WTC11 (cell line): ENCODE measurements around the gene SORCS2. TPM values are rescaled to one million over a fixed set of nuclear protein-coding genes. Genes with fewer than 3 reads are reported as not detected.

Experiments used
- ATAC-seq: fragments of 200-7000 bp; cut with Tn5 transposase; 2 replicates; pipeline ENCODE4 v1.10.0; 2021; ENCODE audit warnings: mild to moderate bottlenecking, moderate library complexity
- CTCF ChIA-PET: fragments of 300-600 bp; sonication (Branson Sonifier 250); formaldehyde crosslinking; loops from one replicate; lab custom pipeline; 2021; ENCODE audit warnings: antibody characterized with exemption; lab: Charles Lee
- POLR2A ChIA-PET: fragments of 350-600 bp; sonication (Branson Sonifier 250); formaldehyde crosslinking; loops from one replicate; lab custom pipeline; 2021; ENCODE audit warnings: antibody characterized with exemption; lab: Charles Lee
- DNase-seq: peaks from one replicate; pipeline ENCODE4 v3.0.0; 2021; ENCODE audit warnings: low spot score
- H3K27ac Mint-ChIP-seq: 2 replicates; pipeline ENCODE4 v1.8.0; 2021; ENCODE audit warnings: mixed read lengths
- H3K27me3 Mint-ChIP-seq: 2 replicates; pipeline ENCODE4 v1.8.0; 2021; ENCODE audit warnings: low read depth, mild to moderate bottlenecking, moderate library complexity, mixed read lengths
- H3K36me3 Mint-ChIP-seq: 2 replicates; pipeline ENCODE4 v1.8.0; 2021; ENCODE audit warnings: mixed read lengths
- H3K4me1 Mint-ChIP-seq: 2 replicates; pipeline ENCODE4 v1.8.0; 2022; ENCODE audit warnings: mixed read lengths
- H3K4me3 Mint-ChIP-seq: 2 replicates; pipeline ENCODE4 v1.8.0; 2021; ENCODE audit warnings: mild to moderate bottlenecking, moderate library complexity, mixed read lengths
- H3K9me3 Mint-ChIP-seq: 2 replicates; pipeline ENCODE4 v1.8.0; 2021; ENCODE audit warnings: mixed read lengths
- ATF3 ChIP-seq: sonication (generic); formaldehyde crosslinking; conservative IDR thresholded peaks from 2 replicates; pipeline ENCODE4 v1.8.1; 2022; ENCODE audit warnings: mild to moderate bottlenecking, missing genetic modification reagents
- ELF4 ChIP-seq: sonication (generic); formaldehyde crosslinking; IDR thresholded peaks from 2 replicates; pipeline ENCODE4 v1.8.1; 2022; ENCODE audit warnings: low read depth, mild to moderate bottlenecking, moderate library complexity, missing genetic modification reagents
- GRHL2 ChIP-seq: fragments of 250-450 bp; sonication (Bioruptor Pico); IDR thresholded peaks from 2 replicates; pipeline ENCODE4 v1.8.0; 2022; ENCODE audit warnings: mild to moderate bottlenecking, moderate library complexity; ENCODE audit not compliant: insufficient replicate concordance, severe bottlenecking
- GTF2I ChIP-seq: fragments of 250-450 bp; sonication (Bioruptor Pico); conservative IDR thresholded peaks from 2 replicates; pipeline ENCODE4 v1.4.0; 2021; ENCODE audit warnings: mild to moderate bottlenecking
- IRF2 ChIP-seq: sonication (generic); formaldehyde crosslinking; IDR thresholded peaks from 2 replicates; pipeline ENCODE4 v1.8.0; 2022; ENCODE audit warnings: low read depth, missing genetic modification reagents, borderline replicate concordance
- JAZF1 ChIP-seq: fragments of 250-450 bp; sonication (Bioruptor Pico); IDR thresholded peaks from 2 replicates; pipeline ENCODE4 v1.9.0; 2021; ENCODE audit warnings: moderate library complexity, mild to moderate bottlenecking, inconsistent platforms
- JUN ChIP-seq: sonication (generic); formaldehyde crosslinking; IDR thresholded peaks from 2 replicates; pipeline ENCODE4 v1.8.0; 2023; ENCODE audit warnings: mild to moderate bottlenecking, missing genetic modification reagents
- MXD4 ChIP-seq: fragments of 250-450 bp; sonication (Bioruptor Pico); IDR thresholded peaks from 2 replicates; pipeline ENCODE4 v1.8.0; 2021; ENCODE audit warnings: mild to moderate bottlenecking, moderate library complexity, borderline replicate concordance
- OVOL2 ChIP-seq: fragments of 250-450 bp; sonication (Bioruptor Pico); IDR thresholded peaks from 2 replicates; pipeline ENCODE4 v1.9.0; 2021; ENCODE audit warnings: mild to moderate bottlenecking, borderline replicate concordance
- RORB ChIP-seq: fragments of 250-450 bp; sonication (Bioruptor Pico); IDR thresholded peaks from 2 replicates; pipeline ENCODE4 v1.9.0; 2021; ENCODE audit warnings: mild to moderate bottlenecking
- TCF7 ChIP-seq: sonication (generic); formaldehyde crosslinking; IDR thresholded peaks from 2 replicates; pipeline ENCODE4 v1.8.0; 2022; ENCODE audit warnings: mild to moderate bottlenecking, low read depth, missing genetic modification reagents, moderate library complexity
- ZMAT4 ChIP-seq: fragments of 250-450 bp; sonication (Bioruptor Pico); IDR thresholded peaks from 2 replicates; pipeline ENCODE4 v1.9.0; 2021; ENCODE audit warnings: mild to moderate bottlenecking
- ZNF219 ChIP-seq: sonication (generic); formaldehyde crosslinking; IDR thresholded peaks from 2 replicates; pipeline ENCODE4 v1.8.0; 2023; ENCODE audit warnings: missing genetic modification reagents, mild to moderate bottlenecking, borderline replicate concordance
- ZNF423 ChIP-seq: fragments of 250-450 bp; sonication (Bioruptor Pico); IDR thresholded peaks from 2 replicates; pipeline ENCODE4 v2.1.2; 2022; ENCODE audit warnings: mild to moderate bottlenecking, moderate library complexity
- total RNA-seq: library from RNA; stranded (reverse); gene quantifications from 3 replicates; pipeline ENCODE4 v1.2.3, GENCODE V29; 2021
- TF ChIP-seq, protein P1 (sequence below): fragments of 250-450 bp; sonication (Bioruptor Pico); IDR thresholded peaks from 2 replicates; pipeline ENCODE4 v1.9.0; 2021; ENCODE audit warnings: mild to moderate bottlenecking
- TF ChIP-seq, protein P2 (sequence below): fragments of 250-450 bp; sonication (Bioruptor Pico); IDR thresholded peaks from 2 replicates; pipeline ENCODE4 v1.9.0; 2021; ENCODE audit warnings: moderate library complexity, mild to moderate bottlenecking, inconsistent platforms, borderline replicate concordance
- TF ChIP-seq, protein P3 (sequence below): fragments of 250-450 bp; sonication (Bioruptor Pico); IDR thresholded peaks from 2 replicates; pipeline ENCODE4 v1.8.0; 2021; ENCODE audit warnings: mild to moderate bottlenecking

SORCS2 gene
- total RNA-seq, 1 experiment from 2014 or later, result 6.6 TPM

GRCh38 chr4:7336067-7336569 is 143.8 kb downstream of the SORCS2 start:
- CTCF ChIA-PET, result interaction anchor here (0.5 to 3.2 kb wide), 62 partner anchors 9 to 768 kb away, joined by 3 to 60 read pairs (median 5); partner anchors contain the start of gene GRPEL1
- H3K27me3 Mint-ChIP-seq, result peaks cover 2% of the 10 kb centered on the region; the same call in 1 of the 2 replicates
- peaks cover 7% of the 10 kb centered on the region for H3K36me3 Mint-ChIP-seq
- DNase-seq, result no peak
- H3K9me3 Mint-ChIP-seq, result peaks cover 14% of the 10 kb centered on the region
- H3K4me3 Mint-ChIP-seq, result no peak overlapping the region
- ATAC-seq, result peak; percentile 8; the same call in 1 of the 2 replicates
- TF ChIP-seq MXD4 (CRISPR knock-in tag), result no peak
- no peak for TF ChIP-seq ELF4
- no peak for TF ChIP-seq ATF3 (CRISPR knock-in tag)
- TF ChIP-seq ZNF219 (CRISPR knock-in tag), result no peak
- TF ChIP-seq, protein P1, sequence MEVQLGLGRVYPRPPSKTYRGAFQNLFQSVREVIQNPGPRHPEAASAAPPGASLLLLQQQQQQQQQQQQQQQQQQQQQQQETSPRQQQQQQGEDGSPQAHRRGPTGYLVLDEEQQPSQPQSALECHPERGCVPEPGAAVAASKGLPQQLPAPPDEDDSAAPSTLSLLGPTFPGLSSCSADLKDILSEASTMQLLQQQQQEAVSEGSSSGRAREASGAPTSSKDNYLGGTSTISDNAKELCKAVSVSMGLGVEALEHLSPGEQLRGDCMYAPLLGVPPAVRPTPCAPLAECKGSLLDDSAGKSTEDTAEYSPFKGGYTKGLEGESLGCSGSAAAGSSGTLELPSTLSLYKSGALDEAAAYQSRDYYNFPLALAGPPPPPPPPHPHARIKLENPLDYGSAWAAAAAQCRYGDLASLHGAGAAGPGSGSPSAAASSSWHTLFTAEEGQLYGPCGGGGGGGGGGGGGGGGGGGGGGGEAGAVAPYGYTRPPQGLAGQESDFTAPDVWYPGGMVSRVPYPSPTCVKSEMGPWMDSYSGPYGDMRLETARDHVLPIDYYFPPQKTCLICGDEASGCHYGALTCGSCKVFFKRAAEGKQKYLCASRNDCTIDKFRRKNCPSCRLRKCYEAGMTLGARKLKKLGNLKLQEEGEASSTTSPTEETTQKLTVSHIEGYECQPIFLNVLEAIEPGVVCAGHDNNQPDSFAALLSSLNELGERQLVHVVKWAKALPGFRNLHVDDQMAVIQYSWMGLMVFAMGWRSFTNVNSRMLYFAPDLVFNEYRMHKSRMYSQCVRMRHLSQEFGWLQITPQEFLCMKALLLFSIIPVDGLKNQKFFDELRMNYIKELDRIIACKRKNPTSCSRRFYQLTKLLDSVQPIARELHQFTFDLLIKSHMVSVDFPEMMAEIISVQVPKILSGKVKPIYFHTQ (CRISPR knock-in tag), result no peak
- no peak for TF ChIP-seq JUN (CRISPR knock-in tag)
- TF ChIP-seq RORB (CRISPR knock-in tag), result no peak
- no peak for TF ChIP-seq ZNF423 (CRISPR knock-in tag)
- no peak for TF ChIP-seq GRHL2 (CRISPR knock-in tag)
- TF ChIP-seq, protein P2, sequence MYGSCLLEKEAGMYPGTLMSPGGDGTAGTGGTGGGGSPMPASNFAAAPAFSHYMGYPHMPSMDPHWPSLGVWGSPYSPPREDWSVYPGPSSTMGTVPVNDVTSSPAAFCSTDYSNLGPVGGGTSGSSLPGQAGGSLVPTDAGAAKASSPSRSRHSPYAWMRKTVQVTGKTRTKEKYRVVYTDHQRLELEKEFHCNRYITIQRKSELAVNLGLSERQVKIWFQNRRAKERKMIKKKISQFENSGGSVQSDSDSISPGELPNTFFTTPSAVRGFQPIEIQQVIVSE, result no peak
- no peak for TF ChIP-seq IRF2
- no peak for TF ChIP-seq OVOL2 (CRISPR knock-in tag)
- no peak for TF ChIP-seq TCF7 (CRISPR knock-in tag)
- TF ChIP-seq, protein P3, sequence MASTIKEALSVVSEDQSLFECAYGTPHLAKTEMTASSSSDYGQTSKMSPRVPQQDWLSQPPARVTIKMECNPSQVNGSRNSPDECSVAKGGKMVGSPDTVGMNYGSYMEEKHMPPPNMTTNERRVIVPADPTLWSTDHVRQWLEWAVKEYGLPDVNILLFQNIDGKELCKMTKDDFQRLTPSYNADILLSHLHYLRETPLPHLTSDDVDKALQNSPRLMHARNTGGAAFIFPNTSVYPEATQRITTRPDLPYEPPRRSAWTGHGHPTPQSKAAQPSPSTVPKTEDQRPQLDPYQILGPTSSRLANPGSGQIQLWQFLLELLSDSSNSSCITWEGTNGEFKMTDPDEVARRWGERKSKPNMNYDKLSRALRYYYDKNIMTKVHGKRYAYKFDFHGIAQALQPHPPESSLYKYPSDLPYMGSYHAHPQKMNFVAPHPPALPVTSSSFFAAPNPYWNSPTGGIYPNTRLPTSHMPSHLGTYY (CRISPR knock-in tag), result no peak
- TF ChIP-seq ZMAT4, result no peak
- TF ChIP-seq GTF2I (CRISPR knock-in tag), result no peak
- TF ChIP-seq, all 79 proteins: peak for 0
- peaks cover 12% of the 10 kb centered on the region for H3K4me1 Mint-ChIP-seq
- H3K27ac Mint-ChIP-seq, result no peak overlapping the region
- POLR2A ChIA-PET, result no interaction called here

GRCh38 chr4:7336732-7337131 is 144.4 kb downstream of the SORCS2 start:
- Mint-ChIP-seq H3K27me3 (peaks cover 2% of the 10 kb centered on the region; the same call in 1 of the 2 replicates), H3K4me3 (no peak overlapping the region), H3K27ac (no peak overlapping the region), H3K36me3 (peaks cover 7% of the 10 kb centered on the region), H3K4me1 (peaks cover 12% of the 10 kb centered on the region), H3K9me3 (peaks cover 20% of the 10 kb centered on the region)
- no peak for DNase-seq
- TF ChIP-seq JAZF1 (CRISPR knock-in tag) (no peak), ZMAT4 (no peak)
- ChIA-PET POLR2A (no interaction called here), CTCF (interaction anchor here (1.1 to 3.2 kb wide), 10 partner anchors 9 to 147 kb away, joined by 3 to 60 read pairs (median 8); no protein-coding TSS in a partner anchor)
- no peak for ATAC-seq
